Neural progenitor cell (in vitro differentiated cells): ENCODE results near the gene CYP3A5.

Source experiments
- CTCF ChIP-seq: fragments of 200-600 bp; sonication (generic); IDR thresholded peaks from 2 replicates; pipeline ENCODE4 v1.5.1; 2017; ENCODE audit warnings: antibody characterized with exemption, mild to moderate bottlenecking
- EZH2 ChIP-seq: fragments of 200-600 bp; sonication (generic); IDR thresholded peaks from 2 replicates; pipeline ENCODE4 v1.6.1; 2017; ENCODE audit warnings: antibody characterized with exemption, mild to moderate bottlenecking, moderate library complexity

GRCh38 chr7:99645590-99645989, 34.2 kb downstream of the CYP3A5 start:
- TF ChIP-seq CTCF (no peak), EZH2 (no peak)
